ENCODE results near the gene EXOC1L.
"Not testable (repeated sequence)": the region's sequence is repeated elsewhere in the genome, so short reads cannot be mapped to it uniquely, and the experiment has no call there.

EXOC1L gene

GRCh38 chr4:55838952-55839351 lies 19.4 kb downstream of the EXOC1L start:
- DNase-seq (ENCODE audit: low read depth), result no peak

GRCh38 chr4:55840956-55841355 lies 21.4 kb downstream of the EXOC1L start:
- DNase-seq (ENCODE audit: low read depth), result no peak

DNA sequence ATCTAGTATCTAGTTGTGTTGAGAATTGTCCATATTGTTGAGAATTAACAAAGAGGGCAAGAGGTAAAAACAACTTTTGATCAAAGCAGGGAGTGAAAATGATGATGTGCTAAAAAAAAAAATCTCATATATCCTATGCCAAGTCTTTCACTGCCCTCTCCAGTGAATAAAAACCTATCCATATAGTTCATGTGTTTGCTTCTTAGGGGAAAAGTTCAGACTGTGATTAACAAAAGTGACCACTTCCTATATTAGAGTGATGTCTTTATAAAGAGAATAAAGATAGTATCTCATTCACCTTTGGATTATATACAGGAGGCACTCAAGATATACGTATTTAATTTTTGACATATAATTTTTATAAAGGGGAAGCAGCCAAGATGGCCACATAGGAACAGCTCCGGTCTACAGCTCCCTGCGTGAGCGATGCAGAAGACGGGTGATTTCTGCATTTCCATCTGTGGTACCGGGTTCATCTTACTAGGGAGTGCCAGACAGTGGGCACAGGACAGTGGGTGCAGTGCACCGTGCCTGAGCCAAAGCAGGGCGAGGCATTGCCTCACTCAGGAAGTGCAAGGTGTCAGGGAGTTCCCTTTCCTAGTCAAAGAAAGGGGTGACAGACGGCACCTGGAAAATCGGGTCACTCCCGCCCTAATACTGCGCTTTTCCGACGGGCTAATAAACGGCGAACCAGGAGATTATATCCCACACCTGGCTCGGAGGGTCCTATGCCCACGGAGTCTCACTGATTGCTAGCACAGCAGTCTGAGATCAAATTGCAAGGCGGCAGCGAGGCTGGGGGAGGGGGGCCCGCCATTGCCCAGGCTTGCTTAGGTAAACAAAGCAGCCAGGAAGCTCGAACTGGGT lies 22.0 kb downstream of the EXOC1L start:
- not testable (repeated sequence) for DNase-seq (ENCODE audit: low read depth)

DNA sequence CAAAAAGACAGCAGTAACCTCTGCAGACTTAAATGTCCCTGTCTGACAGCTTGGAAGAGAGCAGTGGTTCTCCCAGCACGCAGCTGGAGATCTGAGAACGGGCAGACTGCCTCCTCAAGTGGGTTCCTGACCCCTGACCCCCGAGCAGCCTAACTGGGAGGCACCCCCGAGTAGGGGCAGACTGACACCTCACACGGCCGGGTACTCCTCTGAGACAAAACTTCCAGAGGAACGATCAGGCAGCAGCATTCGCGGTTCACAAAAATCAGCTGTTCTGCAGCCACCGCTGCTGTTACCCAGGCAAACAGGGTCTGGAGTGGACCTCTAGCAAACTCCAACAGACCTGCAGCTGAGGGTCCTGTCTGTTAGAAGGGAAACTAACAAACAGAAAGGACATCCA lies 22.7 kb downstream of the EXOC1L start:
- DNase-seq (ENCODE audit: low read depth), result not testable (repeated sequence)

GRCh38 chr4:55849724-55850123 lies 30.1 kb downstream of the EXOC1L start:
- no peak for DNase-seq (ENCODE audit: low read depth)

DNA sequence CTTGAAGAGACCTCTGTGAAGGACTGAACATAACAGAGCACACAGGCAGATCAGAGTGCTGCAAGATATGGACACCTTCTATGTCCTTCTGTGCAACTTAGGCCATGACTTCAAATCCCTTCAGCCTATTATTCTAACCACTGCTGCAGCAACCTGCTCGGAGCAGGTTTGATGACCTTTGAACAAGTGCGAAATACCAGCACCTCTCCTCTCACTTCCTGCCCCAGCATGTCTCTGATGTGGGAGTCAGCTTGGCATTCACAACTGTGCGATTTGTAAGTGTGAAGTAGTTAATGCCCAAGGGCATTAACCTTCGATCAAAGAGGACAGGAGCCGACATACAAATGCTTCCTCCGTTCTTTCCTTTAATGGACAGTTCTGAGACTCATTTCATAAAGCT lies 32.3 kb downstream of the EXOC1L start:
- no peak for DNase-seq (ENCODE audit: low read depth)

GRCh38 chr4:55853484-55854046 lies 34.0 kb downstream of the EXOC1L start, which contains the start of gene EXOC1:
EXOC1 (plus strand) TSS chr4:55853648; CDS start chr4:55858324, 4,676 bp downstream.
- DNase-seq (ENCODE audit: low read depth), result peak; percentile 93

GRCh38 chr4:55854129-55854528 lies 34.5 kb downstream of the EXOC1L start:
- DNase-seq (ENCODE audit: low read depth), result no peak

DNA sequence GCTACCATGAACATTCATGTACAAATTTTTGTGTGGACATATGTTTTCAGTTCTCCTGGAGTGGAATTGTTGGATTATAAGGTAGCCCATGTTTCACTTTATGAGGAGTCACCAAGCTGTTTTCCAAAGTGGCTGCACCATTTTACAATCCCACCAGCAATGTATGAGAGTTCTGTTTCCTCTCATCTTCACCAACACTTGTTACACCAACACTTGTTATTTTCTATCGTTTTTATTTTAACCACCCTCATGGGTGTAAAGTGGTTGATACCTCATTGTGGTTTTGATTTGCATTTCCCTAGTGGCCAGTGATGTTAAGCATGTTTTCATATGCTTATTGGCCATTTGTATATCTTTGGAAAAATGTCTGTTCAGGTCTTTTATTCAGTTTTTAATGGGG lies 38.0 kb downstream of the EXOC1L start:
- no peak for DNase-seq (ENCODE audit: low read depth)

- DNase-seq (ENCODE audit: low read depth), result no peak
Observed at GRCh38 chr4:55859711-55860110, 40.1 kb downstream of the EXOC1L start.

DNA sequence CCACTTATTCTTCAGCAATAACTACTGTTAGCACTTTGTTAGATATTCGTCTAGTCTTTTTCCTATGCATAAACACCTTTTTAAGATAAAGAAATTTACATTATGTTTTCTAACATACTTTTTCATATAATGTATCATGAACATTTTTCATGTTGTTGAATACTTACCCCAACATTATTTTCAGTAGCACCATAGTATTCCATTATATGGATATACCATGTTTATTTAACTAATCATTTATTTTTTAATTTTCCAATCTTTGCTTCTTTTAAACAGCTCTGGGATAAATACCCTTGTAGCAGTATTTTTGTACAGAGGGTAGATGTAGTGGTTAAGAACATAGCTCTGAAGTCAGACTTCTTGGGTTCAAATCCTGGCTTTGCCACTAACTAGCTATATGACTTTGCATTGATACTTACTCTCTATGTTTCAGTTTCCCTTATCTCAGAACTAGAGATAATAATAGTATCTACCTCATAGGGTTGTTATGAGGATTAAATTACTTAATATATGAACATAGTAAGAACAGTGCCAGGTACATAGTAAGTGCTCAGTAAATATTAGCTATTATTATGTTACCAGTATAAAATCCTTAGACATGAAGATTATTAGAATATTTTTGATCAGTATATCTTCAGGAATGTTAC lies 45.1 kb downstream of the EXOC1L start:
- DNase-seq (ENCODE audit: low read depth), result no peak

DNA sequence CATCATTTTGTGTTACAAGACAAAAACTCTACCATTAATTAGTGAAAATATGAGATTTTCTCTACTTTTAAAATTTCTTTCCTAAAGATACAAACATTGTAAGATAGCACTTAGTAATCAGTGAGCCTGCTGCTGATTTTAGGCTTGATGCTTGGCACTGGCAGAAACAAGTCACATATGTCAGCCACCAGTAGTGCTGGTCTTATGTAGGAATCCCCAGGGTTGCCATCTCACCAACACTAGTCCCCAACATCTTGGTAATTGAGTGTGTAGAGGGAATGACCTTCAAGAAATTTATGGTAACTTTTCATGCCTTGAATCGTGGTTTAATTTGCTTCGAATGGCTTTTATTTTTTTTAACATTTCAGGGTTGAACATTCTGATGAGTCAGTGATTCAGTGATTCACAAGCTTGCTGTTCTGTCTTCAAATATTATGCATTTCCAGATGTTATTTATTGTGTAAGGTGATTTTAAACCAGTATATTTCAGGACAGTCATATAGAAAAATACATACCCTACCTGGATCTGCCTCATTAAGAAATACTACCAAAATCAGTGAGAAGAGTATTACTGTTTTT lies 45.7 kb downstream of the EXOC1L start:
- DNase-seq (ENCODE audit: low read depth), result peak; percentile 71

- peak; percentile 95 for DNase-seq (ENCODE audit: low read depth)
Observed at GRCh38 chr4:55866290-55866907, 46.8 kb downstream of the EXOC1L start.

- DNase-seq (ENCODE audit: low read depth), result peak; percentile 75
Observed at GRCh38 chr4:55866973-55867574, 47.5 kb downstream of the EXOC1L start.

DNA sequence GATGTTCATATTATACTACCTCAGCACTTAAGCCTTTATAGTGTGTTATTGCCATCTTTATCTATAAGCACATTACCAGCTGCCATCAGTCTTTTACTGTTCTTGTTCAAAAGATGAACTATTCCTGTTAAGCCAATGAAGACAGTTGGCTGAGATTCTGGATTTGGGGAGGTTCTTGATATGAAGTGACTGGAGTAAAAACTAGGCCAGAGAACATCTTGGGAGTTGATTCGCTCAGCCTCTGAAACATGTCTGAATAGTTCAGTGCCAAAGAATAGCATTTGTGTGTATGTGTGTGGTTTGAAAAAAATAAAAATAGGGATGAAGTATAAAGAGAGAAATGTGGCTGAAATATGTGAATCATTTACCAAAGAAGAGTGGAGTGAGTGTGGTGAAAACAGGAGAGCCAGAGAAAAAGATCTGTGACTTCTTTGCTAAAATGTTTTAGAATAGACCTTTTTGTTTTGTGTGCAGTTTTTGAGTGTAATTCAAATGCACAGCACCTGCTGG lies 49.0 kb downstream of the EXOC1L start:
- DNase-seq (ENCODE audit: low read depth), result no peak

DNA sequence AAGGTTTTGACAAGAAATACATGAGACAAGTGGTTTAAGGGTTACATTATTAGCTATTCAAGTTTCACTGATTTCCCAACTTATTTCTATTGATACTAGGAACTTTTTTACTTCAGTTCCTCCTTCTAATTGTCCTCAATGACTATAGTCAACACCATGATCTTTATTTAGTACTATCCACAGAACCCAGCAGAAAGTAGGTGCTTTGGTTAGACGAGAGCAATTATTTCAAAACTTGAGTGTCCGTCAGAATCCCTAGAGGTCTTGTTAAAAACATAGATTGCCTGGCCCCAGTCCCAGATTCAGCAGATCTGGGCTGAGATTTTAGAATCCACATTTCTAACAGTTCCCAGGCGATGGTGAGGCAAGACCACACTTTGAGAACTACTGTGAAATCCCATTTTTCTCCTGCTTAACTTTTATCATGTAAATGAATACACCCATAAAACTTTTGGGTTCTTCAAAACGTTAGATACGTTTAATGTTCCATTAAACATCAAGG lies 51.8 kb downstream of the EXOC1L start:
- no peak for DNase-seq (ENCODE audit: low read depth)

GRCh38 chr4:55874831-55875230 lies 55.2 kb downstream of the EXOC1L start:
- DNase-seq (ENCODE audit: low read depth), result no peak

DNA sequence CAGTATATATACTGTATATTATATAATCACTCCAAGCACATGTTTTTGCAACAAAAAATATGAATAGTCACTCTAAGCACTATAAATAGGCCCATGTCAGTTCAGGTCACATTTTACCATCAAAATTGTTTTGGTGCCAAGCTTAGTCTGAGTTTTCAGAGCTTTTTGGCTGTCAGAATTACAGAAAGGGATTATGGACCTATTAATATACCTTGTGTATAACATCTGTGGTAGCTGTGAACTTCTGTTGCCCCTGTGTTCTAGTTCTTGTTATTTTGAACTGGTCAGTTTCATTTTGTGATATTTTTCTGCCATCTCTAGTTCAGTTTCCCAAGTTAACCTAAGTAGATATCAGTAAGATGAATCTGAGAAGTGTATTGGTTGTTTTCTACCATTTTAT lies 56.8 kb downstream of the EXOC1L start:
- DNase-seq (ENCODE audit: low read depth), result no peak

GRCh38 chr4:55879224-55879623 lies 59.6 kb downstream of the EXOC1L start:
- DNase-seq (ENCODE audit: low read depth), result no peak

DNA sequence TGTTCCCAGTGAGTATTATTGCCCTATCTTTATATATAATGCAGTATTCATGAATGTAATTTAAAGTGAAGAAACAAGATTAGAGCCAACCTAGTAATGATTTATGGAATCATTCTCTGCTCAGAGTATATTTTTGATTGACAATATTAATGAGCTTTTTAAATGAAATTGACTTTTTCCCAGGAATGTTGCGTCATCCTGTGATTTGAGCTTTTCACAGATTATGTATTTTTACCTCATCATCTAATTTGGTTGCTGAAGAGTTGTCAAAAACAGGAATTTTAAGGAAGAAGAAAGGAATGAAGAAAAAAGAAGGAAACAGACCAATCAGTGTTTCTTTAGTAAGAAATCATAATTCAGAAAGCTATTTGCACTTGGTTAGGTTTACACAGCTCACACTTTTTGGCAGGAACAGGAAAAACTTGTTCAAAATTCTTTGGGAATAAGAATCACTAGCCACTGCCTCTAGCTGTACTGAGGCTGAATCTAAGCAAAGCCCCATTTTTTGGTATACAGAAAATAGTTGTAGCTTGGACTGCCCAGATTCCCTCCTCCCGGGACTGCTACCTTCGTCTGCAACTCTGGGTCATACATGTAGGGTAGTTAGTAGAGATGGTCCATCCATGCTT lies 61.2 kb downstream of the EXOC1L start:
- no peak for DNase-seq (ENCODE audit: low read depth)
